HG02943 (cell line): Measurements from ENCODE around the gene ANK3.

Experiments used
- ATAC-seq: cut with Tn5 transposase; IDR thresholded peaks from one replicate; pipeline ENCODE4 v1.9.1; 2021; ENCODE audit warnings: mild to moderate bottlenecking, low read depth, moderate library complexity; ENCODE audit not compliant: unreplicated experiment

ANK3 gene

DNA sequence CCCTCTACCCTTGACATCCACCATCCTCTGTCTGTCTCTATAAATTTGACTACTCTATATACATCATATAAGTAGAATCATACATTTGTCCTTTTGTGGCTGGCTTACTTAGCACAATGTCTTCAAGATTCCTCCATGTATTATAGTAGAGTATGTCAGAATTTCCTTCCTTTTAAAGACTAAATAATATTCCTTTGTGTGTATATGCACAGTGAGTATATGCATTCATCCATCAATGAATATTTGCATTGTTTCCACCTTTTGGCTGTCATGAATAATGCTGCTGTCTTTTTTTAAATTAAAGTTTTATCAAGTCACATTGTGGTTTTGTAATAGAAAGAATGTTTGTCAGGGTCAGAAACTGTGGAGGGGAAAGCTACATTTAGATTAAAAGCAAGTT, 195.3 kb downstream of the ANK3 start:
- ATAC-seq = no peak

DNA sequence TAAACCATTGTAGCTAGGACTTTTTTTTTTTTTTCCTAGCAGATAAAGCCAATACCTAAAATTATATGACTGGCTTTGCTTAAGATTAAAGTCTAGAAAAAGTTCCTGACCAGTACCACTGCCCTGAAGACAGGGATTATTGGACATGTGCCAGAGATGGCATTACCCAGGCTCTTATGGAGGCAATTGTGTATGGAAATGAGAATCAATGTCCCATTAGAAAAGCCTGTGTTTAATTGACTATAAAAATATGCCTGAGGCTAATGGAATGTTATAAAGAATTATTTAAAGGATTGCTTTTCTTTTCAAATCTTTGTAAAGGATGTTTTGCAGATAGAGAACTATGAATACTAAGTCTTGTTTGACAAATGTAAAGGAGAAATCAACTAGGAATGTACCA, 196.7 kb downstream of the ANK3 start:
- ATAC-seq = no peak

- no peak for ATAC-seq
Observed at GRCh38 chr10:60189861-60190475, 199.7 kb downstream of the ANK3 start.

- no peak for ATAC-seq
Observed at GRCh38 chr10:60188548-60188947, 201.1 kb downstream of the ANK3 start.

GRCh38 chr10:60187691-60188090, 202.0 kb downstream of the ANK3 start:
- ATAC-seq = no peak

DNA sequence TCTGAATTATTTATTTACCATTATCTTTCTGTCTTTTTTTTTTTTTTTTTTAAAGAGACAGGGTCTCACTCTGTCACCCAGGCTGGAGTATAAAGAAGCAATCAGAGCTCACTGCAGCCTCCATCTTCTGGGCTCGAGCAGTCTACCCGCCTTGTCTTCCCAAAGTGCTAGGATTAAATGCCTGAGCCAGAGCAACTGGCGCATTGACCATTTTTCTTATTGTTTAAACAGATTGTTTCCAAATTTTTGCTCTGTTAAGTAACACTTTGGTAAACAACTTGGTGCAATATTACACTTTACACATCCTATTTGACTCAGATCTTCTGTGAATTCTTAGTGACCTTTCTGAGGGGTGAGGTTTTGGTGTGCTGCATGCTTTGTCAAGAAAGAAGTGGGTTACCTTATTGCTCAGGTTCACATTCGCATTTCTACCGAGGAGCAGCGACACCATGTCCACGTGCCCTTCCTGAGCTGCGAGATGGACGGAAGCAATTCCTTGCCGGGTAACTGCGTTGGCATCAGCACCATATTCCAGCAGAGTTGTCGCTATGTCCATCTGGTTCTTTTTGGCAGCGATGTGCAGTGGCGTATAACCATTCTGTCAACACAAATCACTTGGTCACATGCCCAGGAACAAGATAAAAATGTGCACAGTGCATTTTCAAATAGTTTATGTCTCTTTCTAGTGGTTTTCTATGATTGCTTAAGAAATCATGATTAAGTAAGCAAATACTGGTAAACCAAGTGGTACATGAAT, 203.2 kb downstream of the ANK3 start:
- no peak for ATAC-seq

- ATAC-seq = no peak
Observed at GRCh38 chr10:60185421-60185820, 204.3 kb downstream of the ANK3 start.

DNA sequence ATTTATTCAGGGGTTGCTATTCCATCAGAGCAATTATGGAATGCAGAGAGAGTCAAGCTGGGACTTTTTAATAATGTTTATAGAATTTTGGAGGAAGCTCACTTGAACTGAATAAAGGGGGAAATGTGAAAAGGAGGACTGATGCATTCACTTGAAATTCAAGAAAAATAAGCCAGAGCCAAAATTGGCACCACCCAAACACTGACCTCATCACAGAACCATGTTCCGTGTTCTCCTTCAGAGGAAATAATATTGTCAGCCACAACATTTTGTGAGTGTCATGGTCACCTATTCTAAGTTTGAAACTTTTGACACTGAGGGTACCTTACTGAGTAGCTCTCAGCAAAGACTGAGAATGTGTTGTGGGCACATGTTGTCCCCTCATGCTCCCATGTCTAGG, 207.0 kb downstream of the ANK3 start:
- ATAC-seq = no peak

GRCh38 chr10:60176925-60177324, 212.8 kb downstream of the ANK3 start:
- ATAC-seq = no peak

- no peak for ATAC-seq
Observed at GRCh38 chr10:60175441-60175971, 214.2 kb downstream of the ANK3 start.

DNA sequence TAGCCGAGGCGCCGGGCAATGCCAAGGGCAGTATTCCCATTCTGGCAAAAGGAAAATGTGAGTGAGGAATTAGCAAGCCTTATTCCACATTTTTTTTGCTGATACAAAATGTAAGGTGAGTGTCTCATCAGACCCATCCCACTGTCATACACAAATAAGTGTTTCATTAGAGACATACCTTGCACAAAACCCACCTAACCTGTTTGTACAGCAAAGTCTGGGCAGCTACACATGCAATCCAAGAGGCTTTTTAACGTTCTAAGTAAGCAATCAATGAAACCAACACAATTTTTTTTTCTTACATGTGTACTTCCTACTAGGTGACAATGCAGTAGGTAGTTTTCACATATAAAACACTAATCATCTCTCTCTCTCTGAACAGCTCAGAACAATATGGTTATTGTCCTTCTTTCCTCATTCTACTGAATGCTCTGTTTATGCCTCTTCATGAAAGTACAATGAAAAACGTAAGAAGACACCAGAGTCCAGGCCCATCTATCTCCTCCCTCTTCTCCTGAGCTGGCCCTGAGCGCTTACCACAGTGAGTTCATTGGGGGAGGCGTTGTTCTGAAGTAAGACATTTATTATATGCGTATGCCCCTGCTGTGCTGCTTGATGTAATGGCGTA, 217.2 kb downstream of the ANK3 start:
- no peak for ATAC-seq

DNA sequence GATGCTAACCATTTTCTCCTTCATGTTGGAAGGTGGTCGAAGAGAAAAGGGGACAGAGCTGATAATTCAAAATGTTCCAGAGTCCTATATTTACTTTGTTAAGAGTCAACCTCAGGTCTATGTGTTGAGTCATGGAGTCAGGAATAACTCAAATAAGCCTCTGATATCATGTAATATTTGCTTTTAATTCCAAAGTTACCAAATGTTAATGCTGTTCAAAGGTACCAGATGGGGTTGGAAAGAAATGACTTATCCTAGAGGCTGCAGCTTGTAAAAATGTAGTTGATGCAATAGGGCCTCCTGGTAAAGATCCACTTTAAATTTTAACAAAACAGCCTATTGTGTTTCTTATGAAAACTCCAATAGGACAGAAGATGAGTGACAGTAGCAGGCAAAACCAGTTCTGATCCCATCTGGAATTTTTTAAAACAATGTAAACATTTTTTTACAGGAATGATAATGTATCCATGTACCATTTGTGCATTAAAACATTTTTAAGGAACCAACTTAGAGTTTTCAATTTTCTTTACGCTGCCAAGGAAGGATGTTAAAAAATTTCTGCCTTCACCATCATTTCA, 218.2 kb downstream of the ANK3 start:
- no peak for ATAC-seq

- ATAC-seq = no peak
Observed at GRCh38 chr10:60170250-60170649, 219.4 kb downstream of the ANK3 start.

DNA sequence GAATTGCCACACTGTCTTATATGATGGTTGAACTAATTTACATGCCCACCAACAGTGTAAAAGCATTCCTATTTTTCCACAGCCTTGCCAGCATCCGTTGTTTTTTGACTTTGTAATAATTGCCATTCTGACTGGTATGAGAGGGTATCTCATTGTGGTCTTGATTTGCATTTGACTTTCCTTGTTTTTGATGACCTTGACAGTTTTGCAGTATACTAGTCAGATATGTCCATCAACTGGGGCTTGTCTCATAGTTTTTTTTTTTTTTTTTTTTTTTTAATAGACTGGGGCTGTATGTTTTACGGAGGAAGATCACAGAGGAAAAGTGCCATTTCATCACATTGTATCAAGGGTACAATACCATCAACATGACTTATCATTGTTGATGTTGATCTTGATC, 220.6 kb downstream of the ANK3 start:
- ATAC-seq = no peak

GRCh38 chr10:60167050-60167449, 222.6 kb downstream of the ANK3 start:
- no peak for ATAC-seq

DNA sequence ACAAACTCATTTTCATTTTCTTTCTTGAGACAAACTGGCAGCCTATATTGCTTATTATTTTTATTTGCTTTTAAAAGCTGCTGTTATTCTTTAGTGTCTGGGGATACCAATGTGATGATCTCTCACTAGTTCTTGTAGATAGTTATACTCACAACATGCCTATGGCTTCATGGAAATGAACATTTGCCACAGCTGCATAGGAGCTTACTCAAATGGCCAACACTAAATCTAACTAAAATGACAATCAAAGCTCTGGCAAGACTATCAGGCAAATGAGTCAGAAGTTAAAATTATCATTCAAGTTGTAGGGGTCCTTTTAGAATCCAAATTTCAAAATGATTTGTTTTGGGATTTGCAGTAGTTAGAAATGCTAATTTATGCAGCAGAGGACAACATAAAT, 225.9 kb downstream of the ANK3 start:
- no peak for ATAC-seq

DNA sequence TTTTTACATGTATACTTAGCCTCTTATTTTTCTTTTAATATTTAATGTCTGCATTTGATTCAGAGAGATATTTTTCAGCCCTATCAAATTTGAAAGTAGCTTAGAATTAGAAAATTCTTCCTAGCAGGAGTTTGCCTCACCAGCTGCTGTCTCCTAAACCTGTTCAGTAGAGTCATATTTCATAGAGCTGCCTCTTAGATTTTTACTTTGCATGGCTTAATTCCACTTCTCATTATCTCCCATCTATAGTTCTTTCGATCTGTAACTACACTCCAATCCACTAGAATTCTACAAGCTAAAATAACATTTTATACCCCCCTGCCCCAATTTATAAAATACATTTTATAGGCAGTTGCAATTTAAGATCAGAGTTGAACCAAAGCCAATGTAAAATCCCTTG, 227.0 kb downstream of the ANK3 start:
- ATAC-seq = no peak

DNA sequence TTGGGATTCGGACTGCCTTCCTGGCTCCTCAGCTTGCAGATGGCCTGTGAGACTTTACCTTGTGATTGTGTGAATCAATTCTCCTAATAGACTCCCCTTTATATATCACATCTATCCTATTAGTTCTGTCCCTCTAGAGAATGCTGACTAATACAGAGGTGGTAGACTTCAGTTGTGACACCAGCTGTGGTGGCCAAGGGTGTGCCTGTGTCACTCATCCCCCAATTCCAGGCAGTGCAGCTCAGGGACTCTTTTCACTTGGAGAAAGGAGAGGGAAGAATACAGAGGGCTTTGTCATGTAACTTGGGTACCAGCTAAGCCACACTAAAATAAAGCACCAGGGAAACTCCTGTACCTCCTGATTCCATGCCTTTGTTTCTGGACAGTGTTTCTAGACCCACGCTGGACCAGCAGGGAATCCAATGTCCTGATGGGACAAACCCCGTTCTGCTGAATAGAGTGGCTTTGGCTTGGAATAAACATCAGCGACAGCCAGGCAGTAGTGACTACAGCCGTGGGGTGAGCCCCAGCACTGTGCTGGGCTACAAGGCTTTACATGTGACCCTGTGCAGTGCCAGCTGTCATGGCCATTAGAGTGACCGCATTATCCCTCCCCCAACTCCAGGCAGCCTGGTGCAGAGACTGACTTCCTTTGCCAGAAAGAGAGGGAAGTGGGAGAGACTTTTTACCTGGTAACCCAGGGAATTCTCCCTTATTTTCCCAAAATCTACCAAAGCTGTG, 233.6 kb downstream of the ANK3 start:
- no peak for ATAC-seq

DNA sequence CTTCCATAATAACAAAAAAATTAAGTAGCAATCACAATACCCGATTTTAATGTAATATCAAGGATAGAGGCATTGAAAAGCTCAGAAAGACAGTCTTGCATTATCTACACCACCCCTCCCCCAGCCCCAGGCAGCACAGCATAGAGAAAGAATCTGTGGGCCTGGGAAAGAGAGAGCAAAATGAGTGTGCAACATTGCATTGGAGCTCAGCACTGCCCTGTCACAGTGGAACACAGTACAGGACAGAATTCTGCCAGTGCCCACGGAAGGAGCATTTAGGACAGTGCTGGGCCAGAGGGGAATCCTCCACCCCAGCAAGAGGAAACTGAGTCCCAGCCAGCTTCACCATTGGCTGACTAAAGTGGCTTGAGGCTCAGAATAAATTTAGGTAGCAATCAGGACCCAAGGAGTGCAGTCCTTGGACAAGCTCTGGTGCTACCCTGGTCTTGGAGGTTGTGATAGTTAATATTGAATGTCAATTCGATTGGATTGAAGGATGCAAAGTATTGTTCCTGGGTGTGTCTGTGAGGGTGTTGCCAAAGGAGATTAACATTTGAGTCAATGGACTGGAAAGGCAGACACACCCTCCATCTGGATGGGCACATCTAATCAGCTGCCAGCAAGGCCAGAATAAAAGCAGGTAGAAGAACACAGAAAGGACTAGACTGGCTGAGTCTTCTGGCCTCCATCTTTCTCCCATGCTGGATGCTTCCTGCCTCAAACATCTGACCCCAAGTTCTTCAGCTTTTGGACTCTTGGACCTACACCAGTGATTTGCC, 234.4 kb downstream of the ANK3 start:
- no peak for ATAC-seq

GRCh38 chr10:60149003-60149402, 240.7 kb downstream of the ANK3 start:
- no peak for ATAC-seq
